B cell (primary cell): ENCODE measurements around the gene ELF1. TPM values are rescaled to one million over a fixed set of nuclear protein-coding genes. Genes with fewer than 3 reads are reported as not detected.

Experiments used
- ATAC-seq: fragments of 200-7000 bp; cut with Tn5 transposase; one replicate; pipeline ENCODE4 v1.10.0; 2021; ENCODE audit warnings: low read depth, mild to moderate bottlenecking, moderate number of reproducible peaks, moderate library complexity
- CTCF ChIA-PET: fragments of 350-600 bp; sonication (Branson Sonifier 250); formaldehyde crosslinking; loops from one replicate; lab custom pipeline; 2021; ENCODE audit warnings: antibody characterized with exemption, inconsistent platforms; lab: Charles Lee
- POLR2A ChIA-PET: fragments of 350-600 bp; sonication (Branson Sonifier 250); formaldehyde crosslinking; loops from one replicate; lab custom pipeline; 2021; ENCODE audit warnings: antibody characterized with exemption; lab: Charles Lee
- DNase-seq: peaks from one replicate; pipeline ENCODE4 v3.0.0; 2013
- H2AFZ ChIP-seq: 2 replicates; pipeline ENCODE4 v1.6.1; 2012; ENCODE audit warnings: mild to moderate bottlenecking, low read depth, low read length; ENCODE audit not compliant: insufficient read depth, poor library complexity, severe bottlenecking
- H3K27ac ChIP-seq, 2 donors: 1 replicate in 1 of 2; 2 replicates in 1 of 2; pipeline ENCODE4 v1.5.1; 2012 to 2013; ENCODE audit warnings: low read length in 2 of 2, mild to moderate bottlenecking in 2 of 2, moderate library complexity in 1 of 2
- H3K27me3 ChIP-seq, 4 experiments: fragments of 200-600 bp in 1 of 4; sonication (generic) in 1 of 4; replicated peaks in 1 of 4; 1 replicate in 2 of 4; 2 replicates in 2 of 4; pipeline versions ENCODE4 v1.6.1 to v1.7.0; 2013 to 2016; ENCODE audit warnings: low read length in 3 of 4, mild to moderate bottlenecking in 2 of 4, mixed read lengths in 1 of 4, moderate library complexity in 1 of 4; ENCODE audit not compliant: insufficient read depth in 4 of 4, control insufficient read depth in 3 of 4; ENCODE audit errors: control extremely low read depth in 1 of 4
- H3K36me3 ChIP-seq, 2 experiments: replicated peaks in 1 of 2; 1 replicate in 1 of 2; 2 replicates in 1 of 2; pipeline versions ENCODE4 v1.6.1 to v1.7.1; 2013; ENCODE audit warnings: low read length in 1 of 2; ENCODE audit not compliant: insufficient read depth in 2 of 2, control insufficient read depth in 1 of 2; ENCODE audit errors: control extremely low read depth in 1 of 2, extremely low read depth in 1 of 2
- H3K4me1 ChIP-seq, 2 donors: fragments of 200-600 bp in 1 of 2; sonication (generic) in 1 of 2; 1 replicate in 1 of 2; 2 replicates in 1 of 2; pipeline versions ENCODE4 v1.5.1 to v1.6.1; 2013 to 2017; ENCODE audit warnings: low read length in 2 of 2; ENCODE audit not compliant: control insufficient read depth in 2 of 2, insufficient read depth in 2 of 2
- H3K4me2 ChIP-seq: replicated peaks from 2 replicates; pipeline ENCODE3; 2012; ENCODE audit warnings: mild to moderate bottlenecking, low read depth, low read length; ENCODE audit not compliant: poor library complexity, severe bottlenecking
- H3K4me3 ChIP-seq, 5 experiments: fragments of 200-600 bp in 1 of 5; sonication (generic) in 1 of 5; 1 replicate in 3 of 5; 2 replicates in 2 of 5; pipeline versions ENCODE4 v1.5.1 to v1.7.0; 2011 to 2016; ENCODE audit warnings: low read length in 4 of 5, mild to moderate bottlenecking in 4 of 5, low read depth in 2 of 5, control low read depth in 1 of 5, moderate library complexity in 1 of 5; ENCODE audit not compliant: insufficient read depth in 1 of 5; ENCODE audit errors: control extremely low read depth in 1 of 5, extremely low read depth in 1 of 5
- H3K79me2 ChIP-seq: fragments of 200-600 bp; sonication (generic); one replicate; pipeline ENCODE4 v1.6.0; 2016; ENCODE audit warnings: low read length; ENCODE audit not compliant: control insufficient read depth, insufficient read depth
- H3K9ac ChIP-seq: fragments of 200-600 bp; sonication (generic); 2 replicates; pipeline ENCODE4 v1.6.1; 2017; ENCODE audit warnings: mild to moderate bottlenecking, low read length, moderate library complexity
- H3K9me3 ChIP-seq, 3 donors: one replicate each; pipeline versions ENCODE4 v1.6.1 to v1.7.1; 2013; ENCODE audit warnings: low read length in 2 of 3; ENCODE audit not compliant: control insufficient read depth in 2 of 3, insufficient read depth in 1 of 3; ENCODE audit errors: control extremely low read depth in 1 of 3
- H4K20me1 ChIP-seq: 2 replicates; pipeline ENCODE4 v1.6.0; 2012; ENCODE audit warnings: mild to moderate bottlenecking, low read length; ENCODE audit not compliant: insufficient read depth, control insufficient read depth, poor library complexity, severe bottlenecking
- H3K27ac Mint-ChIP-seq: one replicate; pipeline ENCODE4 v1.8.0; 2021; ENCODE audit warnings: mixed read lengths
- H3K27me3 Mint-ChIP-seq: one replicate; pipeline ENCODE4 v1.8.0; 2021; ENCODE audit warnings: mixed read lengths
- H3K4me1 Mint-ChIP-seq: one replicate; pipeline ENCODE4 v1.8.0; 2021; ENCODE audit warnings: mixed read lengths
- H3K4me3 Mint-ChIP-seq: one replicate; pipeline ENCODE4 v1.8.0; 2021; ENCODE audit warnings: mixed read lengths
- H3K9me3 Mint-ChIP-seq: one replicate; pipeline ENCODE4 v1.8.0; 2022; ENCODE audit warnings: mixed read lengths; ENCODE audit not compliant: insufficient read depth
- CTCF ChIP-seq: fragments of 200-600 bp; IDR thresholded peaks from one replicate; pipeline ENCODE4 v1.8.0; 2022; ENCODE audit warnings: antibody characterized with exemption, mild to moderate bottlenecking
- EZH2 ChIP-seq: IDR thresholded peaks from 2 replicates; pipeline ENCODE4 v1.6.1; 2012; ENCODE audit warnings: borderline replicate concordance, low read depth, mild to moderate bottlenecking, moderate library complexity, low read length; ENCODE audit not compliant: insufficient read depth, poor library complexity, severe bottlenecking
- WGBS: methylation state at CpG from one replicate; pipeline ENCODE4 v1.1.5; 2013; ENCODE audit warnings: missing lambda C conversion rate; ENCODE audit not compliant: insufficient coverage; 5-methylcytosine and 5-hydroxymethylcytosine counted together
- intact Hi-C: fragments of 100-400 bp; cut with micrococcal nuclease; formaldehyde crosslinking; loops from one replicate; pipeline ENCODE4 v1.10.0; 2022
- polyA plus RNA-seq: library from polyadenylated mRNA; depleted of rRNA; stranded (reverse); fragments of >200 nt; gene quantifications from 2 replicates; pipeline ENCODE4 v1.2.3, GENCODE V29; 2012
- total RNA-seq, 2 donors: library from RNA; stranded (reverse); fragments of 120-200 nt in 1 of 2; gene quantifications; 1 replicate in 1 of 2; 2 replicates in 1 of 2; pipeline versions ENCODE4 v1.2.3 to v1.2.4, GENCODE V29; 2013 to 2022

ELF1 gene
- total and polyA plus RNA-seq, 2 donors (not counting 1 experiment from before 2014, with no cell fraction given), result 62.0 to 186 TPM

- intact Hi-C loops, result loop anchor here (2.0 kb wide), 1 partner anchor 264 kb away; no protein-coding TSS in a partner anchor
- Histone ChIP-seq H3K4me2 (peak overlapping the region; percentile 68), H3K4me3 (peak overlapping the region in 1 of 5 experiments; percentile 38), H4K20me1 (no peaks in the 10 kb centered on the region), H3K4me1 (peaks cover 29 to 30% of the 10 kb centered on the region in 2 donors), H3K27ac (peak overlapping the region in 1 of 2 donors; percentile 53), H3K9me3 (no peaks in the 10 kb centered on the region), H3K79me2 (peaks cover 87% of the 10 kb centered on the region), H3K9ac (peak overlapping the region; percentile 44), H2AFZ (peak overlapping the region; percentile 9), H3K27me3 (no peaks in the 10 kb centered on the region), H3K36me3 (no peaks in the 10 kb centered on the region)
- POLR2A ChIA-PET, result no interaction called here
- WGBS, result 61% methylated on average over 4 of the region's 9 CpGs
- Mint-ChIP-seq H3K4me1 (peaks cover 64% of the 10 kb centered on the region), H3K27me3 (no peaks in the 10 kb centered on the region), H3K9me3 (no peaks in the 10 kb centered on the region), H3K4me3 (peak overlapping the region; percentile 82), H3K27ac (peak overlapping the region; percentile 90)
- peak; percentile 72 for DNase-seq
- CTCF ChIA-PET, result interaction anchor here (0.6 to 4.6 kb wide), 39 partner anchors 9 to 282 kb away, joined by 3 to 63 read pairs (median 4); partner anchors contain the start of gene ELF1
- ATAC-seq, result peak; percentile 34
- TF ChIP-seq CTCF (peak; percentile 71), EZH2 (no peak)
Observed at GRCh38 chr13:41054212-41054877, 35.2 kb upstream of the ELF1 start.

GRCh38 chr13:41053384-41053826, 34.3 kb upstream of the ELF1 start:
- no peaks in the 10 kb centered on the region for H3K9me3 ChIP-seq
- Mint-ChIP-seq H3K4me3 (peak overlapping the region; percentile 82), H3K27me3 (no peaks in the 10 kb centered on the region), H3K27ac (peak overlapping the region; percentile 90), H3K9me3 (no peaks in the 10 kb centered on the region), H3K4me1 (peaks cover 62% of the 10 kb centered on the region)
- no peaks in the 10 kb centered on the region for H3K27me3 ChIP-seq
- no peaks in the 10 kb centered on the region for H4K20me1 ChIP-seq
- H3K9ac ChIP-seq, result peak overlapping the region; percentile 44
- H3K79me2 ChIP-seq, result peaks cover 87% of the 10 kb centered on the region
- DNase-seq (peak; percentile 79), ATAC-seq (peak; percentile 94)
- peak overlapping the region; percentile 53 to 66 for H3K27ac ChIP-seq
- H3K4me1 ChIP-seq, result peaks cover 31 to 37% of the 10 kb centered on the region in 2 donors
- H3K4me3 ChIP-seq, result peak overlapping the region in 3 of 5 experiments; percentile 21 to 38 (median 24)
- ChIA-PET CTCF (interaction anchor here (0.6 to 4.6 kb wide), 30 partner anchors 8 to 281 kb away, joined by 3 to 63 read pairs (median 6); partner anchors contain the start of genes ELF1 and SLC25A15), POLR2A (interaction anchor here (0.8 to 0.9 kb wide), 2 partner anchors 41 to 79 kb away, joined by 3 read pairs; no protein-coding TSS in a partner anchor)
- H2AFZ ChIP-seq, result no peak overlapping the region
- peak overlapping the region; percentile 68 for H3K4me2 ChIP-seq
- no CpG with 5 or more reads among the region's 2 CpGs for WGBS
- no peak for TF ChIP-seq CTCF
- no peak for TF ChIP-seq EZH2
- intact Hi-C loops, result loop anchor here (1.0 kb wide), 1 partner anchor 34 kb away; the partner anchor contains the start of gene ELF1
- H3K36me3 ChIP-seq, result no peaks in the 10 kb centered on the region
